HG02763 (cell line): Measurements from ENCODE around the gene METAP2.
"Not testable (repeated sequence)": the region's sequence is repeated elsewhere in the genome, so short reads cannot be mapped to it uniquely, and the experiment has no call there.

Experiments used
- ATAC-seq: cut with Tn5 transposase; IDR thresholded peaks from one replicate; pipeline ENCODE4 v1.9.1; 2021; ENCODE audit warnings: mild to moderate bottlenecking, moderate library complexity; ENCODE audit not compliant: unreplicated experiment

The METAP2 gene

DNA sequence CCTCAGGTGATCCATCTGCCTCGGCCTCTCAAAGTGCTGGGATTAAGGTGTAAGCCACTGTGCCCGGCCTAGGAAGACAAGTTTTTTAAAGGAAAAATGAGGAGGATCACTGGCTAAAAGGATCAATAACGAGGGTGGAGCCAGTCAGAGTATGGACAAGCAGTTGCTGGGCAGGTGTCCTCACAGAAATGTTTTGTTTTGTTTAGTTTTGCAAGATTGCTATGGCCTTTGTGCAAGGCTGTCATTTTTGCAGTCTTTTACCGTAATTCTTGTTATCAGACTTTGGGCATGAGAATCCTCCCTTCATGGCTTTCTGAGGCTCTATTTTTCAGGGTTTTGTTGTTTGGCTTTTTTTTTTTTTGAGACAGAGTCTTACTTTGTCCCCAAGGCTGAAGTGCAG is 11.9 kb upstream of the METAP2 start:
- no peak for ATAC-seq

GRCh38 chr12:95462551-95462950 is 11.4 kb upstream of the METAP2 start:
- ATAC-seq: no peak

DNA sequence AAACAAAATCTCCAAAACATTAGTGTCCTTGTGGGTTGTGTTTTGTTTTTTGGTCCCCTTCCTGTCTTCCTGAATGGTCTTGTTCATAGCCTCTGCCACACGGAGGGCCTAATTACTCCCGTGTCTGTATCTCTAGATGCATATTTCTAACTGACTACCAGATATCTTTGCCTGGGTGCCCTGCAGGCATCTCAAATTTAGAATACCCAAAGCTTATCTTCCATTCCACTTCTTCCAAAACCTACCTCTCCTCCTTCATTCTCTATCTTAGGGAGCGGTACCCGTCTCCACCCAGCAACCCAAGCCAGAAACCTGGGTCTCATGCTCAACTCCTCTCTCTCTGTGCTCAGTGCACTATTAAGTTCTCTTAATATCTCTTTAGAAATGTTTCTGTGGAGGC is 10.9 kb upstream of the METAP2 start:
- no peak for ATAC-seq

GRCh38 chr12:95463776-95464175 is 10.2 kb upstream of the METAP2 start:
- ATAC-seq: not testable (repeated sequence)

GRCh38 chr12:95465275-95465674 is 8.7 kb upstream of the METAP2 start:
- no peak for ATAC-seq

DNA sequence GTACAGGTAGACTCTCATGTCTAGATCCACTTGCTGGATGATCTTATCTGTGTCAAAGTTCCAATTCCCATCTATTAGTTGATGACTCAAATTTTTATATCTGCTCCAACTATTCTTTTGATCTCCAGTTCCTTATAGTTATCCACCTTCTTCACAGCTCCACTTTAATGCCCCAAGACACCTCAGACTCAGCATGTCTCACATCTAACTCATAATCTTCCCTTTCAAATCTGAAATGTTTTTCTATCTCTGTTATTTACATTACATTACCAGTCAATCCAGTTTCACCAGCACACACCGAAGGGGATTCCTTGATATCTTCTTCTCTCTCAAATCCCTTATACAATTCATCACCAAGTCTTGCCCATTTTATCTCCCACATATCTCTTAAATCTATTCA is 3.7 kb upstream of the METAP2 start:
- ATAC-seq: no peak

- peak; percentile 24 for ATAC-seq
Observed at GRCh38 chr12:95473231-95473883, 595 bp upstream of the METAP2 start.

DNA sequence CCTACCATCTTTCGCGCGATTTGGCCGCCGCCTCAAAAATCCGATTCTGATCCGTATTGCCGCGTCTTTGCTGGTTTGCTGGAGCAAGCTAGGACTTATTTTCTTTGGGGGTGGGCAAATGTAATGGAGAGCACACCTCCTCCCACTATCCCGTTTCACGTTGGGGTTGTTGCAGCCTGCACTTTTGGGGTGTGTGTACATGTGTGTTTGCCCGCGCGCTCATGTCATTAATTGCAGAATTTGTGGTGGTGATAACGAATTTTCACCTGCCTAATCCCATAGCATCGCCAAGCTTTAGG is 657 bp downstream of the METAP2 start:
- ATAC-seq: no peak

GRCh38 chr12:95480230-95480629 is 6.3 kb downstream of the METAP2 start:
- peak; percentile 44 for ATAC-seq

DNA sequence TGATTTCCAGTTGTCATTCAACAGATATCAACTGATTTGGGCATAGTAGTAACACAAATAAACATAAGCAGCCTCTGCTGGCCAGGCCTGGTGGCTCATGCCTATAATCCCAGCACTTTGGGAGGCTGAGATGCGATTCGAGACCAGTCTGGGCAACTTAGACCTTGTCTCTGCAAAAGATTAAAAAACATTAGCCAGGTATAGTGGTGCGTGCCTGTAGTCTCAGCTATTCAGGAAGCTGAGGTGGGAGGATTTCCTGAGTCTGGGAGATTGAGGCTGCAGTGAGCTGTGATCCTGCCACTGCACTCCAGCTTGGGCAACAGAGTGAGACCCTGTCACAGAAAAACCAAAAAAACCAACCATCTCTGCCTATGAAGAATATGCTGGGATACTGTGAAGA is 7.1 kb downstream of the METAP2 start:
- no peak for ATAC-seq

DNA sequence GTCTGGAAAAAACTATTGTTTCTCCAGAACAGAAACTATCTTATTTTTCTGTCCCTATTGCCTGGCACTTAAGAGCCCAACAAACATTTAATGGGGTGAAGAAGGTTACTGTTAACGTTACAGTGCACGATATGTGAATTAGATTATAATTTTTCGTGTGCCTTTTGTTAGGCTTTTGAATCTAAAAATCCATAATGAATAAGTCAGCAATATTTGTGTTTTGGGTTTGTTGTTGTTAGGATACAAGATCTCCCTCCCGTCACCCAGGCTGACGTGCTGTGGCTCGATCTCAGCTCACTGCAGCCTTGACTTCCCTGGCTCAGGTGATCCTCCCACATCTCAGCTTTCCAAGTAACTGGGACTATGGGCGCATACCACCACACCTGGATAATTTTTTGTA is 7.9 kb downstream of the METAP2 start:
- ATAC-seq: no peak

GRCh38 chr12:95482564-95482963 is 8.6 kb downstream of the METAP2 start:
- not testable (repeated sequence) for ATAC-seq

GRCh38 chr12:95484524-95484923 is 10.6 kb downstream of the METAP2 start:
- ATAC-seq: no peak

GRCh38 chr12:95487024-95487423 is 13.1 kb downstream of the METAP2 start:
- ATAC-seq: no peak

DNA sequence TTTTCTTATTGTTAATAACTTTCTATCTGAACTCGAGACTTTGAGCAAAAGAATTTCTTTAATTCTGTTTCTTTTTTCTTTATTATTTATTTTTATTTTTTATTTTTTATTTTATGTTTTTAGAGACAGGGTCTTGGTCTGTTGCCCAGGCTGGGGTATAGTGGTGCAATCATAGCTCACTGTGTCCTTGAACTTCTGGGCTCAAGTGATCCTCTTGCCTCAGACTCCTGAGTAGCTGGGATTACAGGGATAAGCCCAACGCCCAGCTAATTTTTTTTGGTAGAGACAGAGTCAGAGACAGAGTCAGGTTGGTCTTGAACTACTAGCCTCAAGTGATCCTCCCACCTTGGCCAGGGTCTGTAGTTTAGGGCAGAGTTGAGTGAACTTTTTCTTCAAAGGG is 18.5 kb downstream of the METAP2 start:
- ATAC-seq: no peak

GRCh38 chr12:95494888-95495287 is 20.9 kb downstream of the METAP2 start:
- no peak for ATAC-seq

DNA sequence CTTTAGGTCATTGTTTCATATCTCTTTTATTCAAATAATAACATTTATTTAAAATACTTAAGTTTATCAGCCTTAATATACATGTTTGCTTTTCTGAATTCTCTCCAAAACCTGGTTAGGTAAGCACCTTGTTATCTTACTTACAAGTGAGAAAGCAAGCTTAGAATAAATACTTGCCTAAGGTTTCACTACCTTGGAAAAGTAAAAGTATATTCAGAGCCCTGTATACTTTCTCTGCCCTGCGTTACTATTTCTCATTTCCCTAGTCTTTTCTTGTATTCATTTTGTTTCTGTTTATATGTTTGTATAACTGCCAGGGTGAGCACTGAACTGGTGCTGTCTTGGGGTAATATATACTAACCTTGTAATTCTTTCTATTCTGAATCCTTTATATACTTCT is 21.5 kb downstream of the METAP2 start:
- ATAC-seq: no peak

GRCh38 chr12:95497031-95497430 is 23.1 kb downstream of the METAP2 start:
- ATAC-seq: no peak

DNA sequence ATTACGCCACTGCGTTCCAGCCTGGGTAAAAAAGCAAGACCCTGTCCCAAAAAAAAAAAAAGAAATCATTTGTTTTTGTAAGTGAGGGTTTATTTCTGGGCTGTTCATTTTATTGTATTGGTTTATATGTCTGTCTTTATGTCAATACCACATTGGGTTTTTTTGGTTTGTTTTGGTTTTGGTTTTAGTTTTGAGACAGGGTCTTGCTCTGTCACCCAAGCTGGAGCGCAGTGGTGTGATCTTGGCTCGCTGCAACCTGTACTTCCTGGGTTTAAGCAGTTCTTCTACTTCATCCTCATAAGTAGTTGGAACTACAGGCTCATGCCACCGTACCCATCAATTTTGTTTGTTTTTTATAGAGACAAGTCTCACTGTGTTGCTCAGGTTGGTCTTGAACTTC is 25.0 kb downstream of the METAP2 start:
- ATAC-seq: no peak

DNA sequence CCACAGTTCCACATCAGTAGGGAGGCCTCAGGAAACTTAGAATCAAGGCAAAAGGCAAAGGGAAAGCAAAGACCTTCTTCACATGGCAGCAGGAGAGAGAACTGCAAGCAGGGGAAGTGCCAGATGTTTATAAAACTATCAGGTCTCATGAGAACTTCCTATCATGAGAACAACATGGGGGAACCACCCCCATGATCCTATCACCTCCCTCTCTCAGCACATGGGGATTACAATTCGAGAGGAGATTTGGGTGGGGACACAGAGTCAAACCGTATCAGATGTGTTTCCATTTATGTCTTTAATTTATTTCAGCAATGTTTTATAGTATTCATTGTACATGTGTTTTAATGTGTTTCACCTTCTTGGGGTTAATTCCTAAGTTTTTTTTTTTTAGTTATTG is 25.8 kb downstream of the METAP2 start:
- no peak for ATAC-seq

DNA sequence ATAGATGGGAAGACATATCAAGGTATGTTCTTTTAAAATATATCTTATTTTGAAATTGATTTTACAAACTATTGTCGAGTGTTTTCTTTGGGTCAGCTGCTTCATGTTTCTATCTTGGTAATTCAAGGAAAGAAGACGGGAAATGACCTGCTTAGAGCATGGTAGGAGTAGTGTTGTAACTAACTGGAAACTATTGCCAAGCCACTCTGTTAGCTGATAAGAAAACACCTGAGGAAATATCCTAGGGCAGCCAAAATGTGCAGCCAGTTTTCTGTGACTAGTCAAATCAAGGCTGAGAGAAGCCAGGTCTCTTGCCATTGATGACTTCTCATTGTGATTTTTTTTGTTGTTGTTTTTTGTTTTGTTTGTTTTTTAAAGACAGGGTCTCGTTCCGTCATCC is 30.2 kb downstream of the METAP2 start:
- no peak for ATAC-seq

DNA sequence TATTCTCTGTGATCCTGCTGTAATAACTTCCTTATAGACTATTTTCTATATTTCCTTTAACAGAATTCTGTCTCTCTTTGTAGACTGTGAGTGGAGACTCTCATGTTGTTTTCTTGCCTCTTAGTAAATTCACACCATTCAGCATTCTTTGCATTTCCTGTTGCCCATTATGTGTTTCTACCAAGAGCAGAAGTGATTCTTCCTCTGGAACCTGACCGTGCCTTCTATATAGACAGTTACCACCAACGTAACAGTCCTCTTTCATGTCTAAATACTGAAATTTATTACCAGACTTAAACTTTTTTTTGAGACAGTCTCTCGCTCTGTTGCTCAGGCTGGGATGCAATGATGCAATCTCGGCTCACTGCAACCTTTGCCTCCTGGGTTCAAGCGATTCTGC is 31.1 kb downstream of the METAP2 start:
- no peak for ATAC-seq

DNA sequence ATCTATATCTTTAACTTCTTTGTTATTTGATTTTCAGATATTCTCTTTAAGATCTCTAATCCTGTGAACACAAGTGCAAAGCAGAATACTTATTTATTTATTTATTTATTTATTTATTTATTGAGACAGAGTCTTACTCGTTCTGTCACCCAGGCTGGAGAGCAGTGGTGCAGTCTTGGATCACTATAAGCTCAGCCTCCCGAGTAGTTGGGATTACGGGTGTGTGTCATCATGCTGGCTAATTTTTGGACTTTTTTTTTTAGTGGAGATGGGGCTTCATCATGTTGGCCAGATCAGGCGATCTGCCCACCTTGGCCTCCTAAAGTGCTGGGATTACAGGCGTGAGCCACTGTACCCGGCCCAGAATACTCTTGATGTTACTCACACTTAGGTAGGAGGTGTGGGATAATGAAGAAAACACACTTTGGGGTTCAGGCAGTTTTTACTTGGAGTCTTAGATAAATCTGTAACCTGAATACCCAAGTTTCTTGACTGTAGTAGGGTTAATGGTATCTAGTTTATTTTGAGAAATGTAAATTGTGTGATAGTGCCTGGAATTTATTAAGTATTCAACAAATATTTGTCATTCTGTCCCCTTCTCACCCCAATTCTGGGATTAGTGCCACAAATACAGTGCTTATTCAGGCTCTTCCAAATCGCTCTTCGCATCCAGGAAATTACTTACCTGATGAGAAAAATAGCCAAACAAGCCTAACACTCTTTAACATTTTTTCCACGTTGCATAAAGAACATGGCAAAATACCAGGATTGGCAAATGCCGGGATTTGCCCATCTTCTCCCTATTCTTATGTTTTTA is 33.0 kb downstream of the METAP2 start:
- ATAC-seq: no peak
